Liver (tissue), 9 donors: Measurements from ENCODE around the gene PPP6C. TPM values are rescaled to one million over a fixed set of nuclear protein-coding genes. Genes with fewer than 3 reads are reported as not detected.

Source experiments
- DNase-seq: peaks from one replicate; pipeline ENCODE4 v3.0.0-alpha.2; 2017; ENCODE audit warnings: low spot score
- H3K27ac ChIP-seq, 2 donors: one replicate each; pipeline ENCODE4 v1.7.0; 2013; ENCODE audit warnings: inconsistent platforms in 2 of 2, low read length in 2 of 2, control low read depth in 1 of 2, low read depth in 1 of 2, mild to moderate bottlenecking in 1 of 2
- H3K27me3 ChIP-seq, 4 donors: one replicate each; pipeline versions ENCODE4 v1.6.1 to v1.7.0; 2013; ENCODE audit warnings: low read length in 3 of 4, inconsistent platforms in 1 of 4, mild to moderate bottlenecking in 1 of 4, moderate library complexity in 1 of 4; ENCODE audit not compliant: control insufficient read depth in 4 of 4, insufficient read depth in 4 of 4
- H3K36me3 ChIP-seq, 4 donors: one replicate each; pipeline versions ENCODE4 v1.6.1 to v1.7.0; 2013; ENCODE audit warnings: low read length in 3 of 4, mild to moderate bottlenecking in 3 of 4, low read depth in 1 of 4, moderate library complexity in 1 of 4; ENCODE audit not compliant: control insufficient read depth in 4 of 4, insufficient read depth in 3 of 4
- H3K4me1 ChIP-seq, 4 donors: one replicate each; pipeline versions ENCODE4 v1.6.1 to v1.7.0; 2013; ENCODE audit warnings: low read length in 3 of 4, mild to moderate bottlenecking in 3 of 4, moderate library complexity in 1 of 4; ENCODE audit not compliant: control insufficient read depth in 4 of 4, insufficient read depth in 4 of 4
- H3K4me3 ChIP-seq, 3 donors: one replicate each; pipeline versions ENCODE4 v1.6.1 to v1.7.0; 2013; ENCODE audit warnings: low read length in 3 of 3, control low read depth in 1 of 3, low read depth in 1 of 3, mild to moderate bottlenecking in 1 of 3
- H3K9ac ChIP-seq, 2 donors: one replicate each; pipeline ENCODE4 v1.7.0; 2013; ENCODE audit warnings: low read length in 2 of 2, mild to moderate bottlenecking in 2 of 2, moderate library complexity in 2 of 2, control low read depth in 1 of 2, low read depth in 1 of 2
- H3K9me3 ChIP-seq, 4 donors: one replicate each; pipeline versions ENCODE4 v1.6.1 to v1.7.0; 2013; ENCODE audit warnings: low read length in 3 of 4; ENCODE audit not compliant: control insufficient read depth in 4 of 4
- ATF3 ChIP-seq: IDR thresholded peaks from 2 replicates; pipeline ENCODE4 v1.6.1; 2016; ENCODE audit warnings: antibody characterized with exemption
- EGR1 ChIP-seq, 2 donors: IDR thresholded peaks; 2 replicates each; pipeline ENCODE4 v1.6.1; 2016 to 2018; ENCODE audit warnings: antibody characterized with exemption in 2 of 2, low read depth in 2 of 2
- FOXA1 ChIP-seq: IDR thresholded peaks from 2 replicates; pipeline ENCODE4 v1.6.1; 2016; ENCODE audit warnings: antibody characterized with exemption
- FOXA2 ChIP-seq: IDR thresholded peaks from 2 replicates; pipeline ENCODE4 v1.6.1; 2016; ENCODE audit warnings: antibody characterized with exemption
- GABPA ChIP-seq, 2 donors: IDR thresholded peaks in 1 of 2; conservative IDR thresholded peaks in 1 of 2; 2 replicates each; pipeline ENCODE4 v1.6.1; 2016; ENCODE audit warnings: antibody characterized with exemption in 2 of 2, mild to moderate bottlenecking in 1 of 2, moderate library complexity in 1 of 2
- HNF4A ChIP-seq, 2 donors: conservative IDR thresholded peaks; 2 replicates each; pipeline ENCODE4 v1.6.1; 2016; ENCODE audit warnings: antibody characterized with exemption in 2 of 2, mild to moderate bottlenecking in 2 of 2
- HNF4G ChIP-seq: IDR thresholded peaks from 2 replicates; pipeline ENCODE4 v1.6.1; 2016; ENCODE audit warnings: antibody characterized with exemption
- JUND ChIP-seq, 2 donors: IDR thresholded peaks; 2 replicates each; pipeline ENCODE4 v1.6.1; 2016; ENCODE audit warnings: antibody characterized with exemption in 2 of 2
- NR2F2 ChIP-seq: IDR thresholded peaks from 2 replicates; pipeline ENCODE4 v1.6.1; 2016; ENCODE audit warnings: antibody characterized with exemption
- RAD21 ChIP-seq, 2 donors: IDR thresholded peaks; 2 replicates each; pipeline ENCODE4 v1.6.1; 2016; ENCODE audit warnings: antibody characterized with exemption in 2 of 2, mild to moderate bottlenecking in 2 of 2
- REST ChIP-seq: IDR thresholded peaks from 2 replicates; pipeline ENCODE4 v1.6.1; 2016; ENCODE audit warnings: antibody characterized with exemption, mild to moderate bottlenecking
- RXRA ChIP-seq, 2 donors: IDR thresholded peaks; 2 replicates each; pipeline ENCODE4 v1.6.1; 2017 to 2018; ENCODE audit warnings: antibody characterized with exemption in 2 of 2, mild to moderate bottlenecking in 1 of 2
- SP1 ChIP-seq: IDR thresholded peaks from 2 replicates; pipeline ENCODE4 v1.6.1; 2018; ENCODE audit warnings: antibody characterized with exemption, mild to moderate bottlenecking
- TAF1 ChIP-seq: conservative IDR thresholded peaks from 2 replicates; pipeline ENCODE4 v1.6.1; 2016; ENCODE audit warnings: antibody characterized with exemption, mild to moderate bottlenecking
- YY1 ChIP-seq: IDR thresholded peaks from 2 replicates; pipeline ENCODE4 v1.6.1; 2016; ENCODE audit warnings: antibody characterized with exemption, mild to moderate bottlenecking
- WGBS: extraction: QIAGEN DNeasy Blood & Tissue Kit; methylation state at CpG from one replicate; pipeline ENCODE4 v1.1.7; 2013; 5-methylcytosine and 5-hydroxymethylcytosine counted together
- polyA plus RNA-seq, 2 donors: library from polyadenylated mRNA; stranded (reverse) in 1 of 2; unstranded in 1 of 2; fragments of 200-250 nt in 1 of 2; fragments of >200 nt in 1 of 2; fragmentation: Nextera tagmentation in 1 of 2; extraction: Ambion mirVana in 1 of 2; gene quantifications; one replicate each; pipeline versions ENCODE4 v1.2.1 to v1.2.3, GENCODE V29; 2013 to 2015
- total RNA-seq, 2 donors: library from RNA; depleted of rRNA; stranded (reverse); fragments of >200 nt; gene quantifications; one replicate each; pipeline ENCODE4 v1.2.3, GENCODE V29; 2014
- TF ChIP-seq, protein P1 (sequence below): IDR thresholded peaks from 2 replicates; pipeline ENCODE4 v1.6.1; 2016; ENCODE audit warnings: antibody characterized with exemption
- TF ChIP-seq, protein P2 (sequence below): IDR thresholded peaks from 2 replicates; pipeline ENCODE4 v1.6.1; 2016; ENCODE audit warnings: antibody characterized with exemption
- TF ChIP-seq, protein P3 (sequence below): fragments of 150-350 bp; IDR thresholded peaks from 2 replicates; pipeline ENCODE4 v1.5.1; 2017; ENCODE audit warnings: improper control_type of control experiment, low read depth, low read length; ENCODE audit not compliant: missing input control
- donor health status: healthy.
- donor health status: healthy.
- donor health status: healthy.
- donor health status: healthy.
- donor health status: healthy.

The PPP6C gene
- total and polyA plus RNA-seq, 4 donors: 10.1 to 14.8 (median 12.2) TPM

DNA sequence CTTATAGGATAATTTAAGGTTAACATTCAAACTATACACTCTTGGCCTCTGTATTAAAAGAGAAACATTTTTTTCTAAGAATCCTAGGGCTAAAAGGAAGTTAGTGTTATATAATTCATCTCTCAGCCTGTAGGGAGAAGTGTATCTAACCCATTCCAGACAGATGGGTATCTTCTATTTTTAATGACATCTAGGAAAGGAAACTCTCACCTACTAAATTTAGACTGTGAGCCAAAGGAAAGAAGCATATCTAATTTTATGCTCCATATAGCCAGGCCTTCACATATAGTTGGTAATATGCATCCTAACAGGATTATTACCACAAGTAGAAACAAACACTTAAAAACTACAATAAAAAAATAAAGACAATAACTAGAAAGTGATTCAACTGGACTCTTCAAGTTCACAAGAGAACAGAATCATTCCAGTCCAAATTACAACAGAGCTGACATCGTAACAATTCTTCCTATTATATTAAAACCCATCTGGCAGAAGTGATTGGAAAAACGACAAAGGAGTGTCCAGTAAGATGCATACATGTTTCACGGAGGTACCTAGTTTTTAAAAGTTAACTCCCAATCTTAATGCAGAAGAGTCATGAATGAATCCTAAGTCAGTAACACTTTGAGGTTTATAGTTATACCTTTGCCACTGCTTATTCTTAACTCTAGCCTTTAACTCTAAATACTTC is 85.7 kb downstream of the PPP6C start:
- Histone ChIP-seq H3K27ac (no peak overlapping the region), H3K4me1 (no peaks in the 10 kb centered on the region), H3K27me3 (no peaks in the 10 kb centered on the region), H3K36me3 (no peaks in the 10 kb centered on the region), H3K9me3 (no peaks in the 10 kb centered on the region), H3K9ac (no peak overlapping the region), H3K4me3 (no peak overlapping the region)
- TF ChIP-seq, protein P1, sequence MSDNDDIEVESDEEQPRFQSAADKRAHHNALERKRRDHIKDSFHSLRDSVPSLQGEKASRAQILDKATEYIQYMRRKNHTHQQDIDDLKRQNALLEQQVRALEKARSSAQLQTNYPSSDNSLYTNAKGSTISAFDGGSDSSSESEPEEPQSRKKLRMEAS: no peak
- no peak for TF ChIP-seq JUND (IDR thresholded peaks at IDR 0.05)
- no peak for TF ChIP-seq TAF1
- no peak for TF ChIP-seq NR2F2
- no peak for TF ChIP-seq RAD21 (IDR thresholded peaks at IDR 0.05)
- no peak for TF ChIP-seq EGR1 (IDR thresholded peaks at IDR 0.05; ENCODE audit: low read depth in 2 of 2)
- TF ChIP-seq FOXA1: no peak
- TF ChIP-seq HNF4A (conservative IDR thresholded peaks at IDR 0.05): no peak
- TF ChIP-seq REST: no peak
- TF ChIP-seq YY1: no peak
- TF ChIP-seq, protein P2, sequence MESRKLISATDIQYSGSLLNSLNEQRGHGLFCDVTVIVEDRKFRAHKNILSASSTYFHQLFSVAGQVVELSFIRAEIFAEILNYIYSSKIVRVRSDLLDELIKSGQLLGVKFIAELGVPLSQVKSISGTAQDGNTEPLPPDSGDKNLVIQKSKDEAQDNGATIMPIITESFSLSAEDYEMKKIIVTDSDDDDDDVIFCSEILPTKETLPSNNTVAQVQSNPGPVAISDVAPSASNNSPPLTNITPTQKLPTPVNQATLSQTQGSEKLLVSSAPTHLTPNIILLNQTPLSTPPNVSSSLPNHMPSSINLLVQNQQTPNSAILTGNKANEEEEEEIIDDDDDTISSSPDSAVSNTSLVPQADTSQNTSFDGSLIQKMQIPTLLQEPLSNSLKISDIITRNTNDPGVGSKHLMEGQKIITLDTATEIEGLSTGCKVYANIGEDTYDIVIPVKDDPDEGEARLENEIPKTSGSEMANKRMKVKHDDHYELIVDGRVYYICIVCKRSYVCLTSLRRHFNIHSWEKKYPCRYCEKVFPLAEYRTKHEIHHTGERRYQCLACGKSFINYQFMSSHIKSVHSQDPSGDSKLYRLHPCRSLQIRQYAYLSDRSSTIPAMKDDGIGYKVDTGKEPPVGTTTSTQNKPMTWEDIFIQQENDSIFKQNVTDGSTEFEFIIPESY: no peak
- TF ChIP-seq FOXA2: no peak
- TF ChIP-seq ATF3: no peak
- no peak for TF ChIP-seq HNF4G
- TF ChIP-seq, protein P3, sequence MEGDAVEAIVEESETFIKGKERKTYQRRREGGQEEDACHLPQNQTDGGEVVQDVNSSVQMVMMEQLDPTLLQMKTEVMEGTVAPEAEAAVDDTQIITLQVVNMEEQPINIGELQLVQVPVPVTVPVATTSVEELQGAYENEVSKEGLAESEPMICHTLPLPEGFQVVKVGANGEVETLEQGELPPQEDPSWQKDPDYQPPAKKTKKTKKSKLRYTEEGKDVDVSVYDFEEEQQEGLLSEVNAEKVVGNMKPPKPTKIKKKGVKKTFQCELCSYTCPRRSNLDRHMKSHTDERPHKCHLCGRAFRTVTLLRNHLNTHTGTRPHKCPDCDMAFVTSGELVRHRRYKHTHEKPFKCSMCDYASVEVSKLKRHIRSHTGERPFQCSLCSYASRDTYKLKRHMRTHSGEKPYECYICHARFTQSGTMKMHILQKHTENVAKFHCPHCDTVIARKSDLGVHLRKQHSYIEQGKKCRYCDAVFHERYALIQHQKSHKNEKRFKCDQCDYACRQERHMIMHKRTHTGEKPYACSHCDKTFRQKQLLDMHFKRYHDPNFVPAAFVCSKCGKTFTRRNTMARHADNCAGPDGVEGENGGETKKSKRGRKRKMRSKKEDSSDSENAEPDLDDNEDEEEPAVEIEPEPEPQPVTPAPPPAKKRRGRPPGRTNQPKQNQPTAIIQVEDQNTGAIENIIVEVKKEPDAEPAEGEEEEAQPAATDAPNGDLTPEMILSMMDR: no peak
- TF ChIP-seq GABPA (IDR thresholded peaks at IDR 0.05 in 1 of 2, conservative IDR thresholded peaks at IDR 0.05 in 1 of 2): no peak
- TF ChIP-seq RXRA (IDR thresholded peaks at IDR 0.05): no peak
- no peak for TF ChIP-seq SP1
- 88% methylated on average over 3 of the region's 3 CpGs for WGBS
- DNase-seq: no peak
